HFFc6 (cell line): Measurements from ENCODE around the gene OTUB1. TPM values are rescaled to one million over a fixed set of nuclear protein-coding genes. Genes with fewer than 3 reads are reported as not detected.

ENCODE experiments used
- DNase-seq: peaks from one replicate; pipeline ENCODE4 v3.0.0-alpha.2; 2018
- H3K27ac Mint-ChIP-seq: 2 replicates; pipeline ENCODE4 v1.8.0; 2020; ENCODE audit warnings: mild to moderate bottlenecking, mixed read lengths
- H3K27me3 Mint-ChIP-seq: 2 replicates; pipeline ENCODE4 v1.8.0; 2021; ENCODE audit warnings: mild to moderate bottlenecking, moderate library complexity, mixed read lengths; ENCODE audit not compliant: insufficient read depth
- H3K36me3 Mint-ChIP-seq: 2 replicates; pipeline ENCODE4 v1.8.0; 2021; ENCODE audit warnings: low read depth, mixed read lengths
- H3K4me1 Mint-ChIP-seq: 2 replicates; pipeline ENCODE4 v1.8.0; 2020; ENCODE audit warnings: low read depth, mixed read lengths
- H3K4me3 Mint-ChIP-seq: 2 replicates; pipeline ENCODE4 v1.8.0; 2020; ENCODE audit warnings: mild to moderate bottlenecking, moderate library complexity, mixed read lengths
- H3K9me3 Mint-ChIP-seq: 2 replicates; pipeline ENCODE4 v1.8.0; 2020; ENCODE audit warnings: mild to moderate bottlenecking, mixed read lengths
- long read RNA-seq: library from polyadenylated mRNA; unstranded; transcript quantifications from one replicate; pipeline ENCODE4 v2.0.0, GENCODE V29; 2019
- total RNA-seq, 6 experiments: library from RNA; stranded (reverse); fragmentation: NEBNext Ultra II Directional; extraction: Animal tissue kit (Norgen Biotek cat#: 25700); gene quantifications; 2 replicates in 1 of 6; 3 replicates in 5 of 6; pipeline ENCODE4 v1.2.3, GENCODE V29; 2021
- TF ChIP-seq, protein P1 (sequence below): fragments of 200-600 bp; sonication (generic); IDR thresholded peaks from 2 replicates; pipeline ENCODE4 v1.5.0; 2021; ENCODE audit warnings: antibody characterized with exemption, mild to moderate bottlenecking

Gene OTUB1, protein sequence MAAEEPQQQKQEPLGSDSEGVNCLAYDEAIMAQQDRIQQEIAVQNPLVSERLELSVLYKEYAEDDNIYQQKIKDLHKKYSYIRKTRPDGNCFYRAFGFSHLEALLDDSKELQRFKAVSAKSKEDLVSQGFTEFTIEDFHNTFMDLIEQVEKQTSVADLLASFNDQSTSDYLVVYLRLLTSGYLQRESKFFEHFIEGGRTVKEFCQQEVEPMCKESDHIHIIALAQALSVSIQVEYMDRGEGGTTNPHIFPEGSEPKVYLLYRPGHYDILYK
- total RNA-seq: 10 to 100 TPM; 84.4 to 98.2 (median 90.9) TPM
- long read RNA-seq, transcript OTUB1-209 (7 exons, 1,729 nt): major isoform, 124 of 140 reads
- long read RNA-seq, partial matches to known transcripts: 5 of 140 reads
- long read RNA-seq, other reads (novel, unspliced or antisense): 3 of 140 reads

DNA sequence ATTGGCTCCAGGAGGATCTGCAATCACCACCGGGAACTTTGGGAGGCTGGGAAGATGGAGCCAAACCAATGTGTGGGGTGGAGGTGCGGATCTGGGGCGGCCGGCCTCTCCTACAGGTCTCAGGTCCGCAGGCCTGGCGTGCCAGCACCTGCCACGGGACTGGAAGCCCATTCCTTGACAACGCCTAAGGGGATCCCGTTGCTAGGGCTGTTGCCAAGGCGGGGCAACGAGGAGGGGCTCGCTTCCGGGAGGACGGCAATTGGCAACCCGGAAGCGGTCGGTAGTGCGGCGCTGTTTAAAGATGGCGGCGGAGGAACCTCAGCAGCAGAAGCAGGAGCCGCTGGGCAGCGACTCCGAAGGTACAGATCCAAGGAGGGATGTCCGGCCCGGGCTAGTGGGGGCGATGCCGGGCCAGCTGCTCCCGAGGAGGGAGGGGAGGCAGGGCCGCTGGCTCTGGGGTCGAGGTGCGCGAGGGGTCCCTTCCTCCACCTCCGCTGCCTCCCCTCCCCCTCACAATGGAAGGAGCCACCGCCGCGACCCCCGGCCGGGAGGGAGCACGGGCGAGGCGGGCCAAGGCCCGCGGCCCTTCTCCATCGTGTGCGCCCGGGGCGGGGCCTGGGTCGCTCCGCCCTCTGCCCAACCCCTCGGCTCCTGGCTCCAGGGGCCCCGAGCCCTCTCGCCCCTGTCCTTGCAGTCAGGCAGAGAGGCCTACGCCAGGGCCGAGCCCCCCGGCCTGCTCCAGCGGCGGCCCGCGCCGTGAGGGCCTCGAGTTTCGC lies at the start of gene OTUB1:
OTUB1 (plus strand) TSS at position 283 of the 776 bp plus-strand sequence; CDS start at position 302, 19 bp downstream.
- peaks cover 2% of the 10 kb centered on the region for H3K27me3 Mint-ChIP-seq
- peak within 1 kb of the TSS; percentile 99 for H3K27ac Mint-ChIP-seq
- H3K4me1 Mint-ChIP-seq: peaks cover 36% of the 10 kb centered on the region
- peak; percentile 90 for DNase-seq
- peak within 1 kb of the TSS; percentile 96 for H3K4me3 Mint-ChIP-seq
- TF ChIP-seq, protein P1, sequence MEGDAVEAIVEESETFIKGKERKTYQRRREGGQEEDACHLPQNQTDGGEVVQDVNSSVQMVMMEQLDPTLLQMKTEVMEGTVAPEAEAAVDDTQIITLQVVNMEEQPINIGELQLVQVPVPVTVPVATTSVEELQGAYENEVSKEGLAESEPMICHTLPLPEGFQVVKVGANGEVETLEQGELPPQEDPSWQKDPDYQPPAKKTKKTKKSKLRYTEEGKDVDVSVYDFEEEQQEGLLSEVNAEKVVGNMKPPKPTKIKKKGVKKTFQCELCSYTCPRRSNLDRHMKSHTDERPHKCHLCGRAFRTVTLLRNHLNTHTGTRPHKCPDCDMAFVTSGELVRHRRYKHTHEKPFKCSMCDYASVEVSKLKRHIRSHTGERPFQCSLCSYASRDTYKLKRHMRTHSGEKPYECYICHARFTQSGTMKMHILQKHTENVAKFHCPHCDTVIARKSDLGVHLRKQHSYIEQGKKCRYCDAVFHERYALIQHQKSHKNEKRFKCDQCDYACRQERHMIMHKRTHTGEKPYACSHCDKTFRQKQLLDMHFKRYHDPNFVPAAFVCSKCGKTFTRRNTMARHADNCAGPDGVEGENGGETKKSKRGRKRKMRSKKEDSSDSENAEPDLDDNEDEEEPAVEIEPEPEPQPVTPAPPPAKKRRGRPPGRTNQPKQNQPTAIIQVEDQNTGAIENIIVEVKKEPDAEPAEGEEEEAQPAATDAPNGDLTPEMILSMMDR: no peak
- H3K9me3 Mint-ChIP-seq: no peaks in the 10 kb centered on the region
- H3K36me3 Mint-ChIP-seq: peaks cover 14% of the 10 kb centered on the region

- no peaks in the 10 kb centered on the region for H3K9me3 Mint-ChIP-seq
- TF ChIP-seq, protein P1: no peak
Measured at GRCh38 chr11:63937713-63938478, 48.3 kb upstream of the OTUB1 start.

DNA sequence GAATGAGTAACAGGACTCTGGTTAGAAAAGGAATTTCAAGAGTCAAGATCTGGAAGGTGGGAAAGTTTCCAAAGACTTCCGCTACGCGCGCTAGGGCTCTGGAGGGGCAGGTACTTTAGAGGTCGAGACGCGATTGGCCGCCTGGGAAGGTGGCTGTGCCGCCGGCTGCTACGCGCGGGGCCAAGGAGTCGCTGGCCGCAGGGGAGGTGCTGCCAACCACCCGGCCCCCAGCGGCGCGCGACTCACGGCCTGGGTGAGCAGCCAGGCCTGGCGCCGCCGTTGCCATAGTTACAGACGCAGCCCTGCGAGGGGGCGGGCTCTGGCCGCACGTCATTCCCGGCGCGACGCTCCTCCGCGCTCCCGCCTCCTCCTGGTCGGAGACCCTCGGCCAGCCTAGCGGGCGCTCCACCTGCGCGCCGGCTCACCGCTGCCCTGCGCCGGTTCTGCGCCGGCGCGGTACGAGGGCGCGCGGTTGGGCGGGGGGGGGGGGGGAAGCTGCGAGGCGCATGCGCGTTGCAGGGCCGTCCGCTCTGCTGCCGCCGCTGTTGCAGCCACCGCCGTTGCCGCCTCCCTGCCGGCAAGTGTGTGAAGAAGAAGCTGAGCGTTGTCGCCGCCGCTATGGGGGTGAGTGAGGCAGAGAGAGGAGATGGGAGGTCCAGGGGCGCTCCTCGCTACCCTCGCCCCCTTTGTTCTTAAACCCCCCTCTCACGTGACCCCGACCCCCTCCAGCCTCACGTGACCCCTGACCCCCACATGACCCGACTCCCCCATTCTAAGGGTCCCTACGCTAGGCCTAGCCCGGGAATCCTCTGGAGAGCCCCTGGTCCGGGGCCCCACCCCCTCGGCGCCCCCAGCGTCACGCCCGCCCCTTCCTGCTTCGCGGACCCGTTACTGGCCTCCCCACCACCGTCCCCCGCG lies 47.5 kb upstream of the OTUB1 start, which contains the start of gene NAA40:
NAA40 (plus strand) TSS at position 524 of the 918 bp plus-strand sequence; CDS start at position 619, 95 bp downstream.
- peak; percentile 94 for DNase-seq
- H3K36me3 Mint-ChIP-seq: peaks cover 9% of the 10 kb centered on the region; the same call in 1 of the 2 replicates
- no peaks in the 10 kb centered on the region for H3K9me3 Mint-ChIP-seq
- H3K4me3 Mint-ChIP-seq: peak within 1 kb of the TSS; percentile 90
- H3K27ac Mint-ChIP-seq: peak within 1 kb of the TSS; percentile 85
- TF ChIP-seq, protein P1: peak; percentile 9; the same call in 1 of the 2 replicates
- H3K27me3 Mint-ChIP-seq: no peaks in the 10 kb centered on the region; the same call in 1 of the 2 replicates
- peaks cover 33% of the 10 kb centered on the region for H3K4me1 Mint-ChIP-seq

More at GRCh38 chr11:63937713-63938478, 48.3 kb upstream of the OTUB1 start:
- Mint-ChIP-seq H3K4me1 (peaks cover 32% of the 10 kb centered on the region), H3K27ac (peak overlapping the region; percentile 85), H3K4me3 (peak overlapping the region; percentile 88), H3K36me3 (peaks cover 9% of the 10 kb centered on the region; the same call in 1 of the 2 replicates), H3K27me3 (no peaks in the 10 kb centered on the region; the same call in 1 of the 2 replicates)
- no peak for DNase-seq

- Mint-ChIP-seq H3K27ac (peak overlapping the region; percentile 74), H3K9me3 (no peaks in the 10 kb centered on the region), H3K4me3 (peak overlapping the region; percentile 90), H3K36me3 (peaks cover 9% of the 10 kb centered on the region; the same call in 1 of the 2 replicates), H3K27me3 (peaks cover under 1% of the 10 kb centered on the region), H3K4me1 (peaks cover 40% of the 10 kb centered on the region)
- no peak for DNase-seq
- TF ChIP-seq, protein P1: no peak
Measured at GRCh38 chr11:63939397-63939891, 46.8 kb upstream of the OTUB1 start.
